ENCODE results near the gene CDC5L. TPM values are rescaled to one million over a fixed set of nuclear protein-coding genes. Genes with fewer than 3 reads are reported as not detected.
"Not testable (repeated sequence)": the region's sequence is repeated elsewhere in the genome, so short reads cannot be mapped to it uniquely, and the experiment has no call there.

The CDC5L gene
- 22.1 and 28.6 TPM in 2 replicates for total RNA-seq (2014; rRNA removed; shearing (Covaris generic))

DNA sequence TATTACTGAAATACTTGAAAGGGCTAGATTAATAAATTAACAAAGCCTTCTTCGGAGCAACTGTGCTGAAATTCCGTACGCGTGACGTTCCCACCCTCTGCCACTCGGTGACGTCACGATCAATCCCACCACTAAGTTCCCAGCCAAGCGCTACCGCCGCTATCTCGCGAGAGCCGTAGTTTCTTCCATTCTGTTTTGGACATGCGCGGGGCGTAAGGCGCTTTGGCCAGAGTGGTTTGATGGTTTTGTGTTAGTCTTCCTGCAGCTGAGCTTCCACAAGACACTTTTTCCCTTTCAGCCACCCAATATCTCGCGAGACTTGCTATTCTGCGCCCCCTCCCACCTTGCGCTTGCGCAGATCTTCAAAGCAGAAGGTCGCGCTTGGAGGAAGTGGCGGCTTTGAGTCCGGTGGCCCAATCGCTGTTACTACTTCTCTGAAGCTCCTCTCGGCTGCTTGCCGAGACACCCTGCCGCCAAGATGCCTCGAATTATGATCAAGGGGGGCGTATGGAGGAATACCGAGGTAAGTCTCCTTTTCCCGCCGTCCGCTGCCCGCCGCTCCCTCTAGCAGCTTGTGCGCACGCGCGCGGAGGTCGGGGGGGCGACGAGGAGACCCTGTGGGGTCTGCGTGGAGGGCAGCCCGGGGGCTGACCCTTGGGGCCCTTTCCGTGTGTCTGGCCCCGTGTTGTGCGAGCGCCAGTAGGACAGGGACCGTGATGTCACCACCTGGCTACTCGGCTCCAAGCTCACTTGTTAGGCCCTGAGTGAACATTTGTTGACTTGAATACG lies at the start of gene CDC5L:
Gene CDC5L (plus strand): TSS at position 361 of the 789 bp plus-strand sequence. CDS start 118 bp downstream, at position 479.
- H3K36me3 ChIP-seq (replicated peaks; ENCODE audit: control insufficient read depth, insufficient read depth, low read length): no peaks in the 10 kb centered on the region

DNA sequence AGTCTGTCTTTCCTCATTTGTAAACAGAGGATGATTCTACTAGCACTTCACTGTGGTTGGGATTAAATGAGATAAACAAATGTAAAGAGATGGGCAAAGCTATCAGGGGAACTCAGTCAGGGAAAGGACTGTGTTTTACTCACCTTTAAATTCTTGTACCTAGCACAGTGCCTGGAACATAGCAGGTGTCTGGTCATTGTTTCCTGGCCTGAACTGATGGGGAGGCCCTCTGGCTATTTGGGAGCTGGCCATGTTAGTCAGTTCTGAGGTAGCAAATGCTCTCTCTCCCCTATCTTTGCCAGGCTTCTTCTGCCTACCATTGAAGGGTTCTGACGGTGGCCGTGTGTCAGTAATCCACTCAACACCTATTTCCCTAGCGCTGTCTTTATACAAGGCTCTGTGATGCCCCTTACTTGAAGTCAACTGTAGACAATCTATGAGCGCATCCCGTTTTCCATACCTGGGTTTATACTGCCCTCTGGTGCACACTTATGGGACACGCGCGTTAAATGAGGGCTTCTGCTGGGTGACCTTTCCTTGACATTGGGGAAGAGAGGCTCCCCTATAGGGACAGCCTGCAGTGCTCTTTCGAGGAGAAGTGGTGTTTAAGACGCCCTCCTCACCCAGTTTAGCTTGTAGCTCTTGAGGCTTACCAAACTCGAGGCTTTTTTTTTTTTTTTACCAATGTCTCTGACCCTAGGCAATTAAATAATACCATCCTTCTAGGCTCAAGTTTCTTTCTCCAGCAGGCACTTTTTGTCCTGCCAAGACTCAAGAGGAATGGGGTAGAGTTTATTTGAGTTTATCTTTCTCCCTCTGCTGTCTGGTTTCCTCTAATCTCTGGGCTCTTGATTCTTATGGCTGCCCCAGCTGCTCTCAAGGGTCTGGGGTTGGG lies 49.0 kb upstream of the CDC5L start:
- peak; percentile 73 for DNase-seq
- peaks cover 1% of the 10 kb centered on the region; the same call in 1 of the 2 replicates for H3K27me3 ChIP-seq (ENCODE audit: control insufficient read depth, insufficient read depth, low read length)
- H3K36me3 ChIP-seq (replicated peaks; ENCODE audit: control insufficient read depth, insufficient read depth, low read length): no peaks in the 10 kb centered on the region
- H3K4me3 ChIP-seq (ENCODE audit: insufficient read depth, low read depth, low read length): no peak overlapping the region

More for the DNA sequence above, at the start of gene CDC5L:
- Histone ChIP-seq H3K4me3 (ENCODE audit: insufficient read depth, low read depth, low read length) (peak within 1 kb of the TSS; percentile 74), H3K27me3 (ENCODE audit: control insufficient read depth, insufficient read depth, low read length) (no peaks in the 10 kb centered on the region)
- DNase-seq: peak; percentile 87

- Histone ChIP-seq H3K27me3 (ENCODE audit: control insufficient read depth, insufficient read depth, low read length) (peaks cover 1% of the 10 kb centered on the region; the same call in 1 of the 2 replicates), H3K36me3 (replicated peaks; ENCODE audit: control insufficient read depth, insufficient read depth, low read length) (no peaks in the 10 kb centered on the region), H3K4me3 (ENCODE audit: insufficient read depth, low read depth, low read length) (no peak overlapping the region)
- no peak for DNase-seq
Measured at GRCh38 chr6:44339301-44339700, 48.2 kb upstream of the CDC5L start.

- DNase-seq: no peak
- Histone ChIP-seq H3K4me3 (ENCODE audit: insufficient read depth, low read depth, low read length) (no peak overlapping the region), H3K36me3 (replicated peaks; ENCODE audit: control insufficient read depth, insufficient read depth, low read length) (no peaks in the 10 kb centered on the region), H3K27me3 (ENCODE audit: control insufficient read depth, insufficient read depth, low read length) (peaks cover 1% of the 10 kb centered on the region; the same call in 1 of the 2 replicates)
Measured at GRCh38 chr6:44339763-44340625, 47.5 kb upstream of the CDC5L start.

- DNase-seq: no peak
- Histone ChIP-seq H3K36me3 (replicated peaks; ENCODE audit: control insufficient read depth, insufficient read depth, low read length) (no peaks in the 10 kb centered on the region), H3K4me3 (ENCODE audit: insufficient read depth, low read depth, low read length) (no peak overlapping the region), H3K27me3 (ENCODE audit: control insufficient read depth, insufficient read depth, low read length) (peaks cover 1% of the 10 kb centered on the region; the same call in 1 of the 2 replicates)
Measured at GRCh38 chr6:44341095-44341890, 46.2 kb upstream of the CDC5L start.

GRCh38 chr6:44342052-44342451 lies 45.5 kb upstream of the CDC5L start:
- Histone ChIP-seq H3K27me3 (ENCODE audit: control insufficient read depth, insufficient read depth, low read length) (peaks cover 1% of the 10 kb centered on the region; the same call in 1 of the 2 replicates), H3K36me3 (replicated peaks; ENCODE audit: control insufficient read depth, insufficient read depth, low read length) (no peaks in the 10 kb centered on the region), H3K4me3 (ENCODE audit: insufficient read depth, low read depth, low read length) (no peak overlapping the region)
- DNase-seq: no peak

- H3K36me3 ChIP-seq (replicated peaks; ENCODE audit: control insufficient read depth, insufficient read depth, low read length): no peaks in the 10 kb centered on the region
- DNase-seq: peak; percentile 71
- H3K27me3 ChIP-seq (ENCODE audit: control insufficient read depth, insufficient read depth, low read length): peaks cover 1% of the 10 kb centered on the region; the same call in 1 of the 2 replicates
- H3K4me3 ChIP-seq (ENCODE audit: insufficient read depth, low read depth, low read length): peak within 1 kb of the TSS; percentile 1; the same call in 1 of the 2 replicates
Measured at GRCh38 chr6:44342489-44342888, 45.0 kb upstream of the CDC5L start, which contains the start of gene SPATS1. Gene SPATS1, plus strand, starts transcription at chr6:44342650. Its CDS starts 446 bp downstream, at chr6:44343096.

DNA sequence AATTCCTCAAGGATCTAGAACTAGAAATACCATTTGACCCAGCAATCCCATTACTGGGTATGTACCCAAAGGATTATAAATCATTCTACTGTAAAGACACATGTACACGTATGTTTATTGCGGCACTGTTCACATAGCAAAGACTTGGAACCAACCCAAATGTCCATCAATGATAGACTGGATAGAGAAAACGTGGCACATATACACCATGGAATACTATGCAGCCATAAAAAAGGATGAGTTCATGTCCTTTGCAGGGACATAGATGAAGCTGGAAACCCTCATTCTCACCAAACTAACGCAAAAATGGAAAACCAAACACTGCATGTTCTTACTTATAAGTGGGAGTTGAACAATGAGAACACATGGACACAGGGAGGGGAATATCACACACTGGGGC lies 40.7 kb upstream of the CDC5L start:
- DNase-seq; H3K27me3 ChIP-seq (ENCODE audit: control insufficient read depth, insufficient read depth, low read length); H3K4me3 ChIP-seq (ENCODE audit: insufficient read depth, low read depth, low read length); H3K36me3 ChIP-seq (replicated peaks; ENCODE audit: control insufficient read depth, insufficient read depth, low read length): not testable (repeated sequence)

GRCh38 chr6:44349904-44350649 lies 37.4 kb upstream of the CDC5L start:
- no peak overlapping the region for H3K4me3 ChIP-seq (ENCODE audit: insufficient read depth, low read depth, low read length)
- no peaks in the 10 kb centered on the region for H3K27me3 ChIP-seq (ENCODE audit: control insufficient read depth, insufficient read depth, low read length)
- H3K36me3 ChIP-seq (replicated peaks; ENCODE audit: control insufficient read depth, insufficient read depth, low read length): no peaks in the 10 kb centered on the region
- no peak for DNase-seq

DNA sequence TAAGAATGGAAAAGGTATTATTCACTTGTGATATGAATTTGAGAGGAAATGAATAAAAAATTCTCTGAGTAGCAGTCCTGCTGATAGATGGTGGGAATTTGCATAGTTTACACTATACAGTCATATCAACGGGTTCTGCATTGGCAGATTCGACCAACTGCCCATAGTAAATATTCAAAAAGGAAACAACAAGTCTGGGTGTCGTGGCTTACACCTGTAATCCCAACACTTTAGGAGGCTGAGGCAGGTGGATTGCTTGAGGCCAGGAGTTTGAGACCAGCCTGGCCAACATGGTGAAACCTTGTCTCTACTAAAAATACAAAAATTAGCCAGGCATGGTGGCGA lies 36.9 kb upstream of the CDC5L start:
- H3K4me3 ChIP-seq (ENCODE audit: insufficient read depth, low read depth, low read length); H3K36me3 ChIP-seq (replicated peaks; ENCODE audit: control insufficient read depth, insufficient read depth, low read length); H3K27me3 ChIP-seq (ENCODE audit: control insufficient read depth, insufficient read depth, low read length); DNase-seq: not testable (repeated sequence)

DNA sequence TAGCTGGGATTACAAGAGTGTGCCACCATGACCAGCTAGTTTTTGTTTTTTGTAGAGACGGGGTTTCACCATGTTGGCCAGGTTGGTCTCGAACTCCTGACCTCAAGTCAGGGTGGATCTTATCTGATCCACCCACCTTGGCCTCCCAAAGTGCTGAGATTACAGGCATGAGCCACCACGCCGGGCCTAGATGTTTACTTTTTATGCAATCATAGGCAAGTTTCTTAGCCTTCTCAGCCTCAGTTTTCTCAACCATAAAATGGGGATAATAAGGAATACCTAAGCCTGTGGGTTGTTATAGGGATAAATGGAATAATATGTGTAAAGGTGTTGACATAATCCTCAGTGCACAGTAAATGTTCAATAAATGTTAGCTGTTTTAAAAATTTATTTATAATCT lies 35.2 kb upstream of the CDC5L start:
- DNase-seq: no peak
- Histone ChIP-seq H3K27me3 (ENCODE audit: control insufficient read depth, insufficient read depth, low read length) (no peaks in the 10 kb centered on the region), H3K36me3 (replicated peaks; ENCODE audit: control insufficient read depth, insufficient read depth, low read length) (no peaks in the 10 kb centered on the region), H3K4me3 (ENCODE audit: insufficient read depth, low read depth, low read length) (no peak overlapping the region)

DNA sequence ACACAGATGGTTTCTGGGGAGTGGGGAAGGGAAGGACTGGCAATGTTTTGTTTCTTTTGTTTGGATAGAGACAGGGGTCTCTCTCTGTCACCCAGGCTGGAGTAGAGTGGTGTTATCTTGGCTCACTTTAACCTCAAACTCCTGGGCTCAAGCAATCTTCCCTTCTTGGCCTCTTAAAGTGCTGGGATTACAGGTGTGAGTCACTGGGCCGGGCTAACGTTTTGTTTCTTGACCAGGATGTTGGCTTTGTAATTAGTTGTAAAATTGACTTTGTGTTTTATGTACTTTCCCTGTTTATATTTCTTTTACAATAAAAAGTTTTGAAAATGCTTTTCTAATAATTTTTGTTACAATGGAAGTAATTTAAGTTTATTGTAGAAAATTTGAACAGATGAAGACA lies 34.2 kb upstream of the CDC5L start:
- no peaks in the 10 kb centered on the region for H3K36me3 ChIP-seq (replicated peaks; ENCODE audit: control insufficient read depth, insufficient read depth, low read length)
- no peaks in the 10 kb centered on the region for H3K27me3 ChIP-seq (ENCODE audit: control insufficient read depth, insufficient read depth, low read length)

GRCh38 chr6:44355640-44356039 lies 31.9 kb upstream of the CDC5L start:
- Histone ChIP-seq H3K36me3 (replicated peaks; ENCODE audit: control insufficient read depth, insufficient read depth, low read length) (no peaks in the 10 kb centered on the region), H3K4me3 (ENCODE audit: insufficient read depth, low read depth, low read length) (no peak overlapping the region), H3K27me3 (ENCODE audit: control insufficient read depth, insufficient read depth, low read length) (no peaks in the 10 kb centered on the region)
- no peak for DNase-seq

More for the DNA sequence above, 34.2 kb upstream of the CDC5L start:
- DNase-seq: no peak
- H3K4me3 ChIP-seq (ENCODE audit: insufficient read depth, low read depth, low read length): no peak overlapping the region

Data from H7 (cell line).